ENCODE data around the gene TEX2.
A peak's percentile ranks its signal among the peaks of the same experiment; 100 is the strongest.

The TEX2 gene

GRCh38 chr17:64120159-64120810 lies 142.8 kb downstream of the TEX2 start:
- TF ChIP-seq CTCF (conservative IDR thresholded peaks at IDR 0.05): no peak
- H3K27ac ChIP-seq: no peak overlapping the region

- no peak for TF ChIP-seq CTCF (conservative IDR thresholded peaks at IDR 0.05)
- peak overlapping the region; percentile 14 for H3K27ac ChIP-seq
Observed at GRCh38 chr17:64117981-64118979, 144.8 kb downstream of the TEX2 start.

GRCh38 chr17:64115822-64116534 lies 147.1 kb downstream of the TEX2 start:
- peak overlapping the region; percentile 38 for H3K27ac ChIP-seq
- no peak for TF ChIP-seq CTCF (conservative IDR thresholded peaks at IDR 0.05)

- no peak for TF ChIP-seq CTCF (conservative IDR thresholded peaks at IDR 0.05)
- H3K27ac ChIP-seq: peak overlapping the region; percentile 38; the same call in 1 of the 2 replicates
Observed at GRCh38 chr17:64115043-64115698, 147.9 kb downstream of the TEX2 start.

GRCh38 chr17:64113006-64113405 lies 150.1 kb downstream of the TEX2 start:
- H3K27ac ChIP-seq: no peak overlapping the region
- no peak for TF ChIP-seq CTCF (conservative IDR thresholded peaks at IDR 0.05)

GRCh38 chr17:64111831-64112230 lies 151.2 kb downstream of the TEX2 start:
- no peak overlapping the region for H3K27ac ChIP-seq
- TF ChIP-seq CTCF (conservative IDR thresholded peaks at IDR 0.05): no peak

Data from VCaP (cell line).